GM19240 (cell line): ENCODE data around the gene UBN1.

ENCODE experiments used
- DNase-seq: peaks from one replicate; pipeline ENCODE4 v3.0.0; 2011; ENCODE audit warnings: low spot score; ENCODE audit not compliant: insufficient read length

UBN1 gene

DNA sequence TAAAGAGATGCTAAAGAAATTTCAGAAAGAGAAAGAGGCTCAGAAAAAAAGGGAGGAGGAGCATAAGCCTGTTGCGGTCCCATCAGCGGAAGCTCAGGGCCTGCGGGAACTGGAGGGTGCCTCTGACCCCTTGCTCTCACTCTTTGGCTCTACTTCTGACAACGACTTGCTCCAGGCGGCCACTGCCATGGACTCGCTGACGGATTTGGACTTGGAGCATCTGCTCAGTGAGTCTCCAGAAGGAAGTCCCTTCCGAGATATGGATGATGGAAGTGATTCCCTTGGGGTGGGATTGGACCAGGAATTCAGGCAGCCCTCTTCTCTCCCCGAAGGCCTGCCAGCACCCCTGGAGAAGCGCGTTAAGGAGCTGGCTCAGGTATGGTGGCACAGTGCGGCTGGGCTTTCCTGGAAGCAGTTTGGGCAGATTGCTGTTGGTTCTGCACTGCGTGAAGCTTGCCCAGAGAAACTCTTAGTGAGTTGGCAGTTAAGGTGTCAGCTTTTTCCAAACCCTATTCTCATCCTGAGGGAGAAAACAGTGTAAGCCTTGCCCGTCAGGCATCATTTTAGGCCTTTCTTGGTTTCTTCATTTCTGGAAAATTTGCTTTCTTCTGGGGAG is 13.6 kb downstream of the UBN1 start:
- no peak for DNase-seq

DNA sequence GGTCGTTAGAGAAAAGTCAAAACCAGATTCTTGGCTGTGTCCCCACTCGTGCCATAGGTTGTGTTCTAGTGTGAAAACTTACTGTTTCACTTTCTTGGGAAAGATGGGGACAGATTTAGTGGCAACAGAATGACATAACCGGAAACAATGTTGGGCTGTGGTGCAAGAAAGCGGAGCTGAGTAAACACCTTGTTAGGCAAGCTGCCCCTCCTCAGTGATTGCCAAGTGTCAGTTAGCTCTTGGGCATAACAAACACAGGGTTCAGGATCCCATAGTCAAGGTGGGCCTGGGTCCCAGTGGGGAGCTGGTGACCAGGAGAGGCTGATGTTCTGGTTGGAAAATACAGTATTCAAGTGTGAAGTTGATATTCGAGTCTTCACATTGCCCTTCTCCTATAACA is 15.4 kb downstream of the UBN1 start:
- DNase-seq: no peak

DNA sequence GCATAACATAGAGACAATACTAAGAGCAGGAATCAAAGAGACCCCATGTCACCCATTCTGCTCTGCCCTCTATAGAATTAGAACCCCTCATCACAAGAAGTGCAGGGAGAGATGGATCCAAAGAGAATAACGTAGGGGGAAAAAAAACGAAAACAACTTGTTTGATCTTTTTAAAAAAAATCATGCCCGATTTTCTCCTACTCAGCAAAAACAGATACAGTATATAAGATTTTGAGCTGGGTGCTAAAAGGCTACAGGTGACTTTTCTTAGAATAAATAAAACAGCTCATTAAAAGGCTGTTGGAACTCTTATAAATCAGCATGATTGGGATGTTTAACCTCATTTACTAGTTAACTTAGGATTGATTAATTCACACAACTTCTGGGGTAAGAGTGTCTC is 17.4 kb downstream of the UBN1 start:
- DNase-seq: no peak

DNA sequence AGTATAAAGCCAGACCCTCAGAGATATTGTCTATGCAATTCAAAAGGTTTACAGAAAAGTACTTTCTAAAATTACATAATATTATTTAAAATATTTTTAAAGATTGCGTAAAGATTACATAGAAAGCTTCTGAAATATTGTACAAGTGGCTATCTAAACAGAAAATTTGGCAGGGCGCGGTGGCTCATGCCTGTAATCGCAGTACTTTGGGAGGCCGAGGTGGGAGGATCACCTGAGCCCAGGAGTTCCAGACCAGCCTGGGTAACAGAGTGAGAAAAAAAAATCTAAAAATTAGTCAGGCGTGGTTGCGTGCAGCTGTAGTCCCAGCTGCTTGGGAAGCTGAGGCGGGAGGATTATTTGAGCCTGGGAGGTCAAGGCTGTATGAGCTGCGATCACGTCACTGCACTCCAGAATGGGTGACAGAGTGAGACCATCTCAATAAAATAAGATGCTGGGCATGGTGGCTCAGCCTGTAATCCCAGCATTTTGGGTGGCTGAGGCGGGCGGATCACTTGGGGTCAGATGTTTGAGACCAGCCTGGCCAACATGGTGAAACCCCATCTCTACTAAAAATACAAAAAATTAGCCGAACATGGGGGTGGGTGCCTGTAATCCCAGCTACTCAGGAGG is 18.1 kb downstream of the UBN1 start:
- no peak for DNase-seq

DNA sequence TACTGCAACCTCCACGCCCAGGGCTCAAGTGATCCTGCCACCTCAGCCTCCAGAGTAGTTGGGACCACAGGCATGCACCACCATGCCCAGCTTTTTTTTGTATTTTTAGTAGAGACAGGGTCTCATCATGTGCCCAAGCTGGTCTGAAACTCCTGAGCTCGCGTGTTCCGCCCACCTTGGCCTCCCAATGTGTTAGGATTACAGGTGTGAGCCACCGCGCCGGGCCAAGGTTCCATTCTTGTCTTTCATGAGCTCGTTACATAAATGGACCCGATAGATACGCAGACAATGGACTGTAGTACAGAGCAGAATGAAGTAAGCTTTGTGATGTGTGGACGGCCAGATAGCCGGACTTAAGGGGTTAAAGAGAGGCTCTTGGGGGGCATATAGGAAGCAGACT is 19.3 kb downstream of the UBN1 start:
- DNase-seq: no peak

DNA sequence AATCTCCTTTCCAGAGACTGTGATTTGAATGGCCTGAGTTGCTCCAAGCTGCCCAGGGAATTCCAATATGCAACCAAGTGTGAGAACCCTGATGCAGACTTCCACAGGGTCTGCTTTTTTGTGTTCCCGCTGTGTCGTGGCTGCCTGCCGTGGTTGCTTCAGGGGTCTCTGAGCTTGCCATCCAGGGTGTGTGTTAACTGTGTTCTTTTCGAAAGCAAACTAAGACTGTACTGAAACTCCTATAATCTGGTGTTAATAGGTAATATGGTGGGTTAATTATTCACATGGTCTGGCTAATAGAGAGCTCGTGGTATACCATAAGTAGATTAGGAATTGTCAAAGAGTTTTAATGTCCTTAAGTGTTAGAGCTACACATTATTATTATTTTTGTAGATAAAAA is 20.7 kb downstream of the UBN1 start:
- no peak for DNase-seq

DNA sequence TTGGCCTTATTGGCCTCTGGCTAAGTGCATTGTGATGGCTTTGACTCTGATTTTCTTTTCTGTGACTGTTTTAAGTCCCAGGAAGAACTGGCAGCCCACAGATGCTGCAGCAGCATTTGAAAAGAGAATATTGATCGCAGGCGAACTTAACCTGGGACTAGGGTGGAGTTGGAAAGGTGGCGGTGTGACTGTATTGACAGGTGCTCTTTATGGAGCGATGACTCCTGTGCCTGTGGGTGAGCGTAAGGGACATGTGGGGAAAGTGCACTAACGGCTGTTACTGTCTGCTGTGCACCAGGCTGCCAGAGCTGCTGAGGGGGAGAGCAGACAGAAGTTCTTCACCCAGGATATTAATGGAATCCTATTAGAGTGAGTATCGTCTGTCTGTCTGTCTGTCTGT is 21.3 kb downstream of the UBN1 start:
- no peak for DNase-seq

DNA sequence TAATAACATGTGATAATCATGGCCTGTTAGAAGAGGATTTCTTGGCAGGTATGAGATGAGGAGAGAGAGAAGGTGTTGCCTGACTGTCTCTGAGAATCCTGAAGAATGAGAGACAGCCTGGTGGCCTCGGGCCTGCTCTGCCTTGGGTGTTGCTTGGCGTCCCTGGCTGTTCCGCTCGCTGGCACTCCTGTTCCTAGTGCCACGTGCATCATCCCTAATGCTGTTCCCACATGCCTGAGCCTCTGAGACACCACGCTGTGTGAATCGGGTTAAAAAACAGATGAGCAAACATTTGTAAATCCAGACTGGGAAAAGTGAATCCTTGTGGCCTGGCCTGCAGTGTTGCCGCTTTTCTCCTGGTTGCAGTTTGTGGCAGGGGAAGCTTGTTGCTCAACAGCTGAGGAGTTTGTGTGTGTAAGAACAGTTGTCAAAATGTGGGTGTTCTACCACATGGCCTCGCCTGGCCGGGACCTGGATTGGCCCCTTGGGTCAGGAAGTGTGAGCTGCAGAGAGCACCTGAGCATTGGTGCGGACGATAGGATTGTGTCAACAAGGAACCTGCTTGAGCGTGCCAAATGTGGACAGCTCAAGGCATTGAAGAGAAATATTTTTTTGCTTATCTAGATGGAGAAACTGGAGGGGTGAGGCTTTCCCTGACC is 22.0 kb downstream of the UBN1 start:
- no peak for DNase-seq

DNA sequence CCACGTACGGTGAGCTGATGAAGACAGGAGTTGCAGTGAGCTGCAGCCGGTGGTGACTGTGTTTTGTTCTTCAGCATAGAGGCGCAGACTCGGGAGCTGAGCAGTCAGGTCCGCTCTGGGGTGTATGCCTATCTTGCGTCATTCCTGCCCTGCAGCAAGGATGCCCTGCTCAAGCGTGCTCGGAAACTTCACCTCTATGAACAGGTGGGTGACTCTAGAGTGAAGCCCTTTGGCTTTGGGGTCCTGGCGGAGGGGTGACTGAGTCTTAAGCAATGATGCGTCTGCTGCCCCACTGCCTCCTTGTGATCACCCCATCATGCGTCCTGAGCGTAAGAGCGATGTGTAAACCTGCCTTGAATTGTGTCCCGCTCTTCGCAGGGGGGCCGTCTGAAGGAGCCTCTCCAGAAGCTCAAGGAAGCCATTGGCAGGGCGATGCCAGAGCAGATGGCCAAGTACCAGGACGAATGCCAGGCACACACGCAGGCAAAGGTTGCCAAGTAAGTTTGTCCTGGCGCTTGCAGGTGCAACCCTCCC is 22.9 kb downstream of the UBN1 start:
- DNase-seq: no peak

DNA sequence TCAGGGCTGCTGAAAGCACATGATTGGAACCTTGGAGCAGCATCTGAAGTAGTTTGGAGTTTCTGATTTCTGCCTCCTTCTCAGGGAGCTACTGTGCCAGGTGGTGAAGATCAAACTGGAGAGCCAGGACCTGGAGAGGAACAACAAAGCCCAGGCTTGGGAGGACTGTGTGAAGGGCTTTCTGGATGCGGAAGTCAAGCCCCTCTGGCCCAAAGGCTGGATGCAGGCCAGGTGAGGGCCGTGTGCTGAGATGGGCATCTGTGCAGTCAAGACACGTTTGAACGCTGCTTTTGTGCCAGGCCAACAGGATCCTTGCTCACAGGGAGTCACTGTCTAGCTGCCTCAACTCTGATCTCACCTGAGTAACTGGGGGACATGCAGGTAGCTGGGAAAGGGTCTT is 23.8 kb downstream of the UBN1 start:
- no peak for DNase-seq

DNA sequence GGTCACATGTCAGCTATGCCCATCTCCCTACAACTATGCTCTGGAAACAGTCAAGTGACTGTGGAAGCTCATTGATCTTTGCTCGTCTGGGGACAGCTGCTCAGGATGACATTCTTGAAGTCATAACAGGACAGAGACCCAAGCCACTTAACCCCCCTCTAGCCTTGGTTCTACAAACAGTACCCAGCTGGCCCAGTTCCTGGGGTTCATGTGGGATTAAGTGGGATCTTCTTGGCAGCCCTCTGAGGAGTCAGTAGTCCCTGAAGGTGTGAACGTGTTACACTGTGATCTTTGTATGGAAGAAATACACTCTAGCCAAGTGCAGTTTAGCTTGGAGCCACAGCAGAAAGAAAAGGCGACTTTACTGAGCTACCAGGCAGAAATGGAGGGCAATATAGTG is 25.8 kb downstream of the UBN1 start:
- DNase-seq: no peak

DNA sequence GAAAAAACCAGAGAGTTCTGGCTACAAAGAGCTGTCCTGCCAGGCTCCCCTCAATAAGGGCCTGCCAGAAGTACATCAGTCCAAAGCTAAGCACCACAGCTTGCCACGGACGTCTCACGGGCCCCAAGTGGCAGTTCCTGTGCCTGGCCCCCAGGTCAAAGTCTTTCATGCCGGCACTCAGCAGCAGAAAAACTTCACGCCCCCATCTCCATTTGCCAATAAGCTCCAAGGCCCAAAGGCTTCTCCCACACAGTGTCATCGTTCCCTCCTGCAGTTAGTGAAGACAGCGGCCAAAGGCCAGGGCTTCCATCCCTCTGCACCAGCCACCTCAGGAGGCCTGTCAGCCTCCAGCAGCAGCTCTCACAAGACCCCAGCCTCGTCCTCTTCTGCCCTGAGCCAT is 27.4 kb downstream of the UBN1 start:
- no peak for DNase-seq

DNA sequence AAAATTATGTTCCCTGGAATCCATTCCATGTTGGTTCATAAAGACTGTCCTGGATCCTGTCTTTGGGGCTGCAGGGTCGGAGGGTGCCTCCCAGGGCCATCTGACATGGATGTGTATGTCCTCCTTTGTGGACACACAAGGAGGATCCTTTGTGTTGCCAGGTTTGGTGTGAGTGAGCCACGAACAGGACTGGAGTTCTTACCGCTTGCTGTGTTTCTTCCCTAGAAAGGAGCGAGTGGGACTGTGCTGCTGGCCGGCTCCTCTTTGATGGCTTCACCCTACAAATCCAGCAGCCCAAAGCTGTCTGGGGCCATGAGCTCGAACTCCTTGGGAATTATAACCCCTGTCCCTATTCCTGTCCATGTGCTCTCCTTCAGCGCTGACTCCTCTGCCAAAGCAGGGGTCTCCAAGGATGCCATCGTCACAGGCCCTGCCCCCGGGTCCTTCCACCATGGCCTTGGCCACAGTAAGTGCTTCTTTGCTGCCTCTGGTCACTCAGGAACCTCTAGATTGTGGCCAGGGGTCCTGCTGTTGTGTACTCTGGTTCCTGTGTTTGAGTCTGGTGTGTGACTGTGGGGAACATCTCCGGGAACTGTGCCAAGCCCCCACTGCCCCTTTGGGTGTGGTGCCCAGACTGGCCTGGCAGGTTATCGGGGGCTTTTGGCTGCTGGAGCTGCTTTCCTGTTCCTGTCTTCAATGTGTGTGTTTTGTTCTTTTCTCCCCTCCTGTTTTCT is 29.5 kb downstream of the UBN1 start:
- DNase-seq: no peak

DNA sequence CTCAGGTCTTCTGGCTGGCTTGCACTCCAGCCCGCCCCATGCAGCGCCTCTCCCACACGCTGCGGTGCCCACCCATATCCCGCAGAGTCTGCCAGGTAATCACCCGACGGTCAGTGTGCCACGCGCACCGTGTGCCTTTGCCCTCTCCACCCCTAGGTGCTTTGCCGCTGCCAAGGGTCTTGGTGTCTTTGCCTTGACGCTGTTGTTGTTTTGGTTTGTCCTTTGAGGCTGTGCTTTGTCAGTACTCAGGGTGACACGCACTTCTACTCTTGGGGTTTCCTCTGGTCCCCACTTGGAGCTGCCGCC is 30.1 kb downstream of the UBN1 start:
- DNase-seq: no peak

DNA sequence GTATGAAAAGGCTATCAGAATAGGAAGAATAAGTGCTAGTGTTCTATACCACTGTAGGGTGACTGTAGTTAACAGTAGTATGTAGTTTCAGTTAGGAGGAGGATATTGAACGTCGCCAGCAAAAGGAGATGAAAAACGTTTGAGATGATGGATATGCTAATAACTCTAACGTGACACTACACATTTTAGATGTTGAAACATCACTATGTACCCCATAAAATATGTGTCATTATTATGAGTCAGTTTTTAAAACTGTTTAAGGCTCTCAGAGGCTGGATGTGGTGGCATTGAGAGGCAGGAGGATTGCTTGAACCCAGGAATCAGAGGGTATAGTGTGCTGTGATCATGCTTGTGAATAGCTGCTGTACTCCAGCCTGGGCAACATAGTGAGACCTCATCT is 31.8 kb downstream of the UBN1 start:
- DNase-seq: no peak

DNA sequence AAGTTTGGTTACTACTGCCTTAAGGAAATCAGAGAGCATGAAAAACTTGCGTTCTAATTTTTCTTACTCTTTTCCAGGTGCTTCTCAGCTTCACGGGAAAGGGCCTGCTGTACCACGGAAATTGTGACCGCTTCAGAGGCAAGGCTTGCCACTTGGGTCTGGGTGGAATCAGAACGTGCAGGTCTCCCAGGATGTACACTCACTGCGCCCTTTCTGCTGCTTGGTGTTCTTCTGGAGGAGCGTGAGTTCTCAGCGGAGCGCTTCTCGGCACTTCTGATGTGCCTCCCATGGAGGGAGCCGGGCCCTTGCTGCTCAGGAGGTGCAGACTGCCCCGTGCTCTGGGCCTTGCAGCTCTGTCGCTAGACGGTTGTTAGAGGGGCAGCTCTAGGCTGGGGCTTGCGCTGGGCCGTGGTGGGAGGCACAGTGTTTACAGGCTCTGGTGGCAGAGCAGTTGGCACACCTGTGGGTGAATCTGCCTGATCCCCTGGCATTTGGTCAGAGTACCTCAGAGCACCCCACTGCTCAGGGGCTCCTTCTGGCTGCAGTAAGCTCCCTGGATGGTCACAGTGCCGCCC is 32.8 kb downstream of the UBN1 start:
- DNase-seq: no peak

DNA sequence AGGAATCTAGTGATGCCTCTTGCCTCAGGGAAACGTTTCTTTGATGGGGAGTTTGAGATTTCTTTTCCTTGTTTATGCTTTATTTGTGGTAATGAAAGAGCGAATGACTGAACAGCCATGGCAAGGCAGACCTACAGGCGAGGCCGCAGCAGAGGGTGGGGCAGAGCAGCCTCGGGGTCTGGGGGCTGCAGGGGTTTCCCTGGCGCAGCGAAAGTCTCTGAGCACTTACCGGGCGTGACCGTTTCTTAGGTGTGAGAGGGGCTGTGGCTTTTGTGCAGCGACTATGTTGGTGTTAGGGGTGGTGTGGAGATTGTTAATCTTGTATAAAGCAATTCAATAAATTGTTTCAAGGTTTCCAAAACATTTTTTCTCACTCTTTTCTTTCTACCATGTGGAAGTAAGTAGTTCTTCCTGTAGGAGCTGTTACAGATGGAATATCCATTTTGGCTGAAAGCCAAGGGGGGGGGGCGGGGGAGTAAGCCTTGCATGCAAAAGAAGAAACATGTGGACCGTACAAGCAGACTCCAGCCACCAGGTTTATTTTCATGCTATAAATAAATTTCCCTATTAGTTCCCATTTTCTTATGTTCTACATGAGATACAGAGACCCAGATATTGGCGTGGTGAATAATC is 34.8 kb downstream of the UBN1 start:
- DNase-seq: no peak

DNA sequence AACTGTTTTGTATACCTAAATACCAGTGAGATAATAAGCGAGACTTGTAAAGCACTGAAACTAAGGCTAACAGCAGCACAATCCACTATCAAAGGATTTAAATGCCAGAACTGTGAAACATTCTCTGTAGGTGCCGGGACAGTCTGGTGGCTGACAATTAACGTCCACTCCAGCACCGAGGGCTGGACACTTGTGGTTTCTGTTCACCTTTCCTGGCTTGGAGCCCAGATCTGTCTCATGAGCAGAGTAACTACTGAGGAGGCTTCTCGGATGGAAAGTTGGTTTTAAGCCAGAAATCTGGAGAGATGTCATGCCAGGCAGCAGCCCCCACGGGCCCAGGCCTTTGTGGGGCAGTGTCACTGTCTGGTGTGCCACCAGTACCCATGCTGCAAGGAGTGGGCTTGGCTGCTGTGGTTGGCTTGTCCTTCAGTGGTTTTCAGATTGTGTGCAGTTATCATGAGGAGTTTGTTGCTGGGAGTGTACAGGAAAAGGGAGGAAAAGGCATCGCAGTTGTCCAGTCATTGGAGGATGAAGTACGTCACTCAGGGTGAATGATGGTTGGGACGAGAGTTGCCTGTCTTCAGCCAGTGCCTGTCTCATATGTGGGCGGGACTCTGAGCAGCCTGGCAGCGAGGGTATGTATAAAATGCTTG is 35.5 kb downstream of the UBN1 start:
- no peak for DNase-seq

DNA sequence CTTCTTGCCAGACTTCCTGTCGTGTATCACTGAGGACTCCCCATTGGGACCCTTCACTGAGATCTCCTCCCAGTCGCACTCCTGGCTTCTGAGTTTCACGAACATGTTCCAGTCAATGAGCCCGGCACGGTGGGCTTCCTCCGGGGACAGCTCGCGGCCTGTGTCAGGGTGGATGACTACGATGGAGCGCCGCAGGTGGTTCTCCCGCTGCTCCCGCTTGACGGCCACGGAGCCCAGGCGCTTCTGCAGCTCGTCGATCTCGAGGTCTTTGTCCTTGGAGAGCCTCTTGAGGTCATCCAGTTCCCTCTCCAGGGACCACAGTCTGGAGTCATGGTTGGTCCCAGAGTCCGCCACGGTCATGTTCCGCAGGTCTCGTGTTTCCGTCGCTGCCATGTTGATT is 36.2 kb downstream of the UBN1 start:
- DNase-seq: no peak

DNA sequence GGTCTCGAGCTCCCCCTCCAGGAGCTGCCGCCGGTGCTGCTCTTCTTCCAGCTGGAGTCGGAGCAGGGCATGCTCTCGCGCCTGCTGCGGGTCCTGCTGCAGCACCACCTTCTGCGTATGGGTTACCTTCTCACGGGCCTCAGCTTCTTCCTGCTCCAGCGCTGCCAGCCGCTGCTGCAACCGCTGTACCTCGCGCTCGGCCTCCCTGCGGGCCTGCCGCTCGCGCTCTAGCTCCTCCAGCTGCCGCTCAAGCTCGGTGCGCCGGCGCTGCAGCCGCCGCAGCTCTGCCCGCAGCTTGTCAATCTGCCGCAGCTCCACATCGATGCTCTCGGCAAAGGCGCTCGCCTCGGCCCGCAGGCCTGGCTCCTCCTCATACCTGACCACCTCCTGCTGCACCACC is 36.9 kb downstream of the UBN1 start:
- DNase-seq: no peak
